ENCODE measurements around the gene ABCA7. TPM values are rescaled to one million over a fixed set of nuclear protein-coding genes. Genes with fewer than 3 reads are reported as not detected.

Gene ABCA7
- total RNA-seq, 1 experiment from 2014 or later = 91.4 TPM

DNA sequence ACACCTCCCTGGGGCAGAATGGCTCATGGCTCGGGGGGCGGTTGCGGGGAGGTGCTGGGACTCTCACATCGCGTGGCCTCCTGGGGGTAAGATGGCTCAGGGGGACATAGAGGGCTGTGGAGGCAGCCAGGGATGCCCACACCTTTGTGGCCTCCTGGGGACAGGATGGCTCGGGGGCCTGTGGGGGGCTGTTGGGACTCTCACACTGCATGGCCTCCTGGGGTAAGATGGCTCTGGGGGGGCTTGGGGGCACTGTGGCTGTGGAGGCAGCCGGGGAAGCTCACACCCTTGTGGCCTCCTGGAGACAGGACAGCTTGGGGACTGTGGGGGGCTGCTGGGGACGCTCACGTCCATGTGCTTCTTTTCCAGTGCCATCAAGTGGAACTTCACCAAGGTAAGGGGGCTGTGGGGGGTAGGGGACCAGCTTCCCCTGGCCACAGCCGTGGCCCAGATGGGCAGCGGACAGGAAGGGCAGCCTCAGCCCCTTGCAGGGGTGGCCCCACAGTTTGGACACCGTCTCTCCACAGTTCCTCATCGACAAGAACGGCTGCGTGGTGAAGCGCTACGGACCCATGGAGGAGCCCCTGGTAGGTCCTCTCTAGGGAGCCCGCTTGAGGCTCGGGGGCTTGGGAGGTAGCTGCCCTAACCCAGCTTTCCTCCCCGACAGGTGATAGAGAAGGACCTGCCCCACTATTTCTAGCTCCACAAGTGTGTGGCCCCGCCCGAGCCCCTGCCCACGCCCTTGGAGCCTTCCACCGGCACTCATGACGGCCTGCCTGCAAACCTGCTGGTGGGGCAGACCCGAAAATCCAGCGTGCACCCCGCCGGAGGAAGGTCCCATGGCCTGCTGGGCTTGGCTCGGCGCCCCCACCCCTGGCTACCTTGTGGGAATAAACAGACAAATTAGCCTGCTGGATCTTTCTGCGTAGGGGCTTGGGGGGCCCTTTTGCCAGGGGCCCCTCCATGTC, 66.2 kb downstream of the ABCA7 start:
- H2AFZ ChIP-seq (ENCODE audit: low read depth, low read length, poor library complexity, severe bottlenecking) = no peak overlapping the region
- no peaks in the 10 kb centered on the region for H3K9me2 ChIP-seq (ENCODE audit: insufficient read depth)
- H3K4me3 ChIP-seq (replicated peaks in 1 of 2; ENCODE audit: low read depth in 1 of 2, low read length in 2 of 2) = peak overlapping the region; percentile 61 to 88; a peak in 2 of 4 replicates
- no peaks in the 10 kb centered on the region for H3K27me3 ChIP-seq (ENCODE audit: insufficient read depth, low read length)
- H3K27ac ChIP-seq (ENCODE audit: low read depth, low read length) = peak overlapping the region; percentile 87
- H3K36me3 ChIP-seq (ENCODE audit: control insufficient read depth in 1 of 2, insufficient read depth in 2 of 2, low read length in 2 of 2) = peaks cover 4 to 20% of the 10 kb centered on the region in 2 experiments; a peak in 3 of 4 replicates
- TF ChIP-seq, protein P1, sequence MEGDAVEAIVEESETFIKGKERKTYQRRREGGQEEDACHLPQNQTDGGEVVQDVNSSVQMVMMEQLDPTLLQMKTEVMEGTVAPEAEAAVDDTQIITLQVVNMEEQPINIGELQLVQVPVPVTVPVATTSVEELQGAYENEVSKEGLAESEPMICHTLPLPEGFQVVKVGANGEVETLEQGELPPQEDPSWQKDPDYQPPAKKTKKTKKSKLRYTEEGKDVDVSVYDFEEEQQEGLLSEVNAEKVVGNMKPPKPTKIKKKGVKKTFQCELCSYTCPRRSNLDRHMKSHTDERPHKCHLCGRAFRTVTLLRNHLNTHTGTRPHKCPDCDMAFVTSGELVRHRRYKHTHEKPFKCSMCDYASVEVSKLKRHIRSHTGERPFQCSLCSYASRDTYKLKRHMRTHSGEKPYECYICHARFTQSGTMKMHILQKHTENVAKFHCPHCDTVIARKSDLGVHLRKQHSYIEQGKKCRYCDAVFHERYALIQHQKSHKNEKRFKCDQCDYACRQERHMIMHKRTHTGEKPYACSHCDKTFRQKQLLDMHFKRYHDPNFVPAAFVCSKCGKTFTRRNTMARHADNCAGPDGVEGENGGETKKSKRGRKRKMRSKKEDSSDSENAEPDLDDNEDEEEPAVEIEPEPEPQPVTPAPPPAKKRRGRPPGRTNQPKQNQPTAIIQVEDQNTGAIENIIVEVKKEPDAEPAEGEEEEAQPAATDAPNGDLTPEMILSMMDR (IDR thresholded peaks at IDR 0.05 in 2 of 3, conservative IDR thresholded peaks at IDR 0.05 in 1 of 3; ENCODE audit: borderline replicate concordance in 1 of 3, insufficient read depth in 1 of 3, low read depth in 2 of 3, low read length in 2 of 3) = no peak
- peak; percentile 11; the same call in 1 of the 2 replicates for TF ChIP-seq POLR2AphosphoS5 (IDR thresholded peaks at IDR 0.05; ENCODE audit: low read depth, low read length)
- ATAC-seq (no peak), DNase-seq (ENCODE audit: low read depth, low spot score) (no peak)
- peak overlapping the region; percentile 98 for H3K4me2 ChIP-seq (ENCODE audit: low read length)
- H4K20me1 ChIP-seq (ENCODE audit: insufficient read depth) = no peaks in the 10 kb centered on the region
- H3K4me1 ChIP-seq (ENCODE audit: control insufficient read depth in 1 of 2, insufficient read depth in 2 of 2, low read length in 2 of 2) = peaks cover 22 to 54% of the 10 kb centered on the region in 2 experiments
- BruUV-seq (replicated peaks) = no TSS peak
- peaks cover 24% of the 10 kb centered on the region for H3K79me2 ChIP-seq (ENCODE audit: insufficient read depth, low read length)
- peak overlapping the region; percentile 98 for H3K9ac ChIP-seq (ENCODE audit: low read length)
- ChIA-PET RAD21 (ENCODE audit: low non-redundant PET in 1 of 2, low total read pairs in 2 of 2, uncharacterized antibody in 2 of 2, unreplicated experiment in 2 of 2) (no interaction called here), POLR2A (no interaction called here), CTCF (interaction anchor here (2.3 kb wide), 1 partner anchor 7 kb away, joined by 12 read pairs; no protein-coding TSS in a partner anchor)
- H3K9me3 ChIP-seq (ENCODE audit: control insufficient read depth in 1 of 2, insufficient read depth in 1 of 2, low read depth in 1 of 2, low read length in 2 of 2) = no peaks in the 10 kb centered on the region
- intact Hi-C loops (cut with micrococcal nuclease) = no loop called here

All from HCT116 (cell line).